ENCODE data around the gene CDADC1.

DNA sequence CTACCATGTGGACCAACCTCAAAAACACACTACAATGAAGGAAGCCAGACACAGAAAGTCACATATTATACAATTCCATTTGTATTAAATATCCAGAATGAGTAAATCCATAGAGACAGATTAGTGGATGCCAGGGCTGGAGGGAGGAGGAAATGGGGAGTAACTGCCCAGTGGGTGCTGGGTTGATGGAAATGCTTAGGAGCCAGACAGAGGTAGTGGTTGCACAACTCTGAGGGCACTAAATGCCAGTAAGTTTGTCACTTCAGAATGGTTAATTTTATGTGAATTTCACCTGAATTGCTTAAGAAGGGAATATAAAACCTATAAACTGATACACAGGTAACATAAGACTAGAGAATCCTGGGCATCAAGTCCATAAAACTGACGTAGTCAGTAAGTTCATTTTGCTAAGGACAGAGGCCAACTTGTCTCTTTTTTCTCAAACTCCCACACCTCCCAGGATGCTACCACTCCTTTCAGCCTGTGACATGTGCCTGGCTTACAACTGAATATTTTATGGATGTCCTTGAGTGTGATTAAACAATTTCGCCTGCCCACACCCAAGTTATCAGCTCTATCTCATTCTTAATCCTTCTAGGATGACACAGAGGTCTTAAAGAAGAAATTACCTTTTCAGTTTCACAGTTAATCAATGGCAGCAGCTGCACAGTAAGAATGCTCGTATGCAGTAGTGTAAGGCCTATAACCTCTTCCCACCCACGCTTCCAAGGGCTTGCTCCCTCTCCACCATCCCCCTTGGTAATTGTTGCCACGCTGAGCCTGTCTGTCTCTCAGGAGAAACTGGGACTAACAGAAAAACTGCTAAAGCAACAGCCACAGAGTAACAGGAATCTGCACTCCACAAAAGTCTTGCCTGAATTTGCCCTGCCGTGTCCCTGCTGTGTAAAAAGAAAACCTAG, 33.5 kb upstream of the CDADC1 start:
- TF ChIP-seq, protein P1, sequence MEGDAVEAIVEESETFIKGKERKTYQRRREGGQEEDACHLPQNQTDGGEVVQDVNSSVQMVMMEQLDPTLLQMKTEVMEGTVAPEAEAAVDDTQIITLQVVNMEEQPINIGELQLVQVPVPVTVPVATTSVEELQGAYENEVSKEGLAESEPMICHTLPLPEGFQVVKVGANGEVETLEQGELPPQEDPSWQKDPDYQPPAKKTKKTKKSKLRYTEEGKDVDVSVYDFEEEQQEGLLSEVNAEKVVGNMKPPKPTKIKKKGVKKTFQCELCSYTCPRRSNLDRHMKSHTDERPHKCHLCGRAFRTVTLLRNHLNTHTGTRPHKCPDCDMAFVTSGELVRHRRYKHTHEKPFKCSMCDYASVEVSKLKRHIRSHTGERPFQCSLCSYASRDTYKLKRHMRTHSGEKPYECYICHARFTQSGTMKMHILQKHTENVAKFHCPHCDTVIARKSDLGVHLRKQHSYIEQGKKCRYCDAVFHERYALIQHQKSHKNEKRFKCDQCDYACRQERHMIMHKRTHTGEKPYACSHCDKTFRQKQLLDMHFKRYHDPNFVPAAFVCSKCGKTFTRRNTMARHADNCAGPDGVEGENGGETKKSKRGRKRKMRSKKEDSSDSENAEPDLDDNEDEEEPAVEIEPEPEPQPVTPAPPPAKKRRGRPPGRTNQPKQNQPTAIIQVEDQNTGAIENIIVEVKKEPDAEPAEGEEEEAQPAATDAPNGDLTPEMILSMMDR (IDR thresholded peaks at IDR 0.05), result no peak
- TF ChIP-seq POLR2A (IDR thresholded peaks at IDR 0.05), result no peak
